ENCODE data around the gene MRPL43. TPM values are rescaled to one million over a fixed set of nuclear protein-coding genes. Genes with fewer than 3 reads are reported as not detected.
A peak's percentile ranks its signal among the peaks of the same experiment; 100 is the strongest.

Gene MRPL43
- total and polyA plus RNA-seq, 2 donors (not counting 1 experiment from before 2014, with no cell fraction given) = 56.2 to 99.4 TPM

DNA sequence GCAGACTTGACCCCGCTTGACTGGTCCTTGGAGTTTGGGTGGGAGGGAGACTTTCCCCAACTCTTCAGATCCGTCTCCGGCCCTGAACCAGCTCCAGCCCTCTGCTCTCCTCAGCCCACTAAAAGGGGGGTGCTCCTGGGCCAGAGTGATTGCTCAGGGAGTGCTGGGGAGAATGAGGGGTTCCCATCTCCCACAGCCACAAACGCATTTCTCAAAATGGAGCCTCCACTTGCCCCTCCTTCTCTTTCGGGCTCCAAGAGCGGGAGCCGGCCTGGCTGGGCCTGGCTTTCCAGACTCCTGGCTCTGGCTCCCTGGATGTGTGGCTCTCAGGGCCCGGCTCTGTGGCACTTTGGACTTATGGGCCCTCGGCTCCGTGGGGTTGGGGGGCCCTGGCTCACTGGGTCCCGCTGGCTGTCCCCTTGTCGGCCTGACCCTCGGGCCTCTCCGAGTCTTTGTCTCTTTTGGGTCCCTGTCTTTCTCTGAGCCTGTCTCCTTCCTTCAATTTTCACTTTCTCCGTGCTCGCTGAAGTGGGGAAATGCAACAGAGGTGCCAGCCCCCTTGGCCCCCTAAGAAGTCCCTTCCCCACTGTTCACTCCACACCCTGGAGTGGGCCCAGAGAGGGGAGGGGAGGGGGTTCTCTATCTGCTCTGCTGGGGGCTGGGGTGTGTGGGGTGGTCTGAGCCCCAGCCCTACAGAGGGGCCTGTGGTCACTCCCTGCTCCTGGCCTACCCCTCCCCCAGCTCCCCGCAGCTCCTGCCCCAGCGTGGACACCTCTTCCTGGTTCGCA lies 13.0 kb upstream of the MRPL43 start:
- no peak for TF ChIP-seq CTCF (IDR thresholded peaks at IDR 0.05)
- no peak for TF ChIP-seq EZH2 (IDR thresholded peaks at IDR 0.05; ENCODE audit: borderline replicate concordance, insufficient read depth, low read depth, low read length, poor library complexity, severe bottlenecking)
- intact Hi-C loops (cut with micrococcal nuclease) = no loop called here
- no peak overlapping the region for H3K27ac ChIP-seq (ENCODE audit: low read length in 2 of 2)
- H3K79me2 ChIP-seq (ENCODE audit: control insufficient read depth, insufficient read depth, low read length) = no peaks in the 10 kb centered on the region
- Mint-ChIP-seq H3K9me3 (ENCODE audit: insufficient read depth) (no peaks in the 10 kb centered on the region), H3K27me3 (no peaks in the 10 kb centered on the region), H3K4me3 (peak overlapping the region; percentile 79), H3K4me1 (peaks cover 29% of the 10 kb centered on the region), H3K27ac (peak overlapping the region; percentile 64)
- H3K9ac ChIP-seq (ENCODE audit: low read length) = peak overlapping the region; percentile 59
- H3K27me3 ChIP-seq (replicated peaks in 1 of 4; ENCODE audit: control extremely low read depth in 1 of 4, control insufficient read depth in 3 of 4, insufficient read depth in 4 of 4, low read length in 3 of 4) = peaks cover 0 to 2% (median 0%) of the 10 kb centered on the region in 4 experiments
- H3K36me3 ChIP-seq (replicated peaks in 1 of 2; ENCODE audit: control extremely low read depth in 1 of 2, control insufficient read depth in 1 of 2, extremely low read depth in 1 of 2, insufficient read depth in 2 of 2, low read length in 1 of 2) = peaks cover 0 to 10% of the 10 kb centered on the region in 2 experiments
- peaks cover 25% of the 10 kb centered on the region for H4K20me1 ChIP-seq (ENCODE audit: control insufficient read depth, insufficient read depth, low read length, poor library complexity, severe bottlenecking)
- DNase-seq = no peak
- H3K4me3 ChIP-seq (ENCODE audit: control extremely low read depth in 1 of 5, extremely low read depth in 1 of 5, insufficient read depth in 1 of 5, low read depth in 2 of 5, low read length in 4 of 5) = peak overlapping the region in 4 of 5 experiments; percentile 47 to 86 (median 52)
- H2AFZ ChIP-seq (ENCODE audit: insufficient read depth, low read depth, low read length, poor library complexity, severe bottlenecking) = peak overlapping the region; percentile 60
- POLR2A ChIA-PET = no interaction called here
- CTCF ChIA-PET = interaction anchor here (0.6 to 8.4 kb wide), 6 partner anchors 9 to 71 kb away, joined by 3 to 70 read pairs (median 6); no protein-coding TSS in a partner anchor
- WGBS (ENCODE audit: insufficient coverage) = 9% methylated on average over 11 of the region's 19 CpGs
- H3K4me2 ChIP-seq (replicated peaks; ENCODE audit: low read depth, low read length, poor library complexity, severe bottlenecking) = peak overlapping the region; percentile 95
- no peak for ATAC-seq (ENCODE audit: low read depth)
- peaks cover 22 to 34% of the 10 kb centered on the region in 2 donors for H3K4me1 ChIP-seq (ENCODE audit: control insufficient read depth in 2 of 2, insufficient read depth in 2 of 2, low read length in 2 of 2)
- no peaks in the 10 kb centered on the region for H3K9me3 ChIP-seq (ENCODE audit: control extremely low read depth in 1 of 3, control insufficient read depth in 2 of 3, insufficient read depth in 1 of 3, low read length in 2 of 3)

GRCh38 chr10:100999742-101000126 lies 12.4 kb upstream of the MRPL43 start, which contains the start of gene LZTS2:
TSS of gene LZTS2 (plus strand) at chr10:100999808. CDS start at chr10:101002539, 2,731 bp downstream.
- Mint-ChIP-seq H3K9me3 (ENCODE audit: insufficient read depth) (no peaks in the 10 kb centered on the region), H3K4me3 (peak within 1 kb of the TSS; percentile 95), H3K27me3 (no peaks in the 10 kb centered on the region), H3K4me1 (peaks cover 29% of the 10 kb centered on the region), H3K27ac (peak within 1 kb of the TSS; percentile 96)
- Histone ChIP-seq H3K36me3 (replicated peaks in 1 of 2; ENCODE audit: control extremely low read depth in 1 of 2, control insufficient read depth in 1 of 2, extremely low read depth in 1 of 2, insufficient read depth in 2 of 2, low read length in 1 of 2) (peaks cover 0 to 9% of the 10 kb centered on the region in 2 experiments), H3K9me3 (ENCODE audit: control extremely low read depth in 1 of 3, control insufficient read depth in 2 of 3, insufficient read depth in 1 of 3, low read length in 2 of 3) (no peaks in the 10 kb centered on the region), H3K4me1 (ENCODE audit: control insufficient read depth in 2 of 2, insufficient read depth in 2 of 2, low read length in 2 of 2) (peaks cover 22 to 34% of the 10 kb centered on the region in 2 donors), H3K27ac (ENCODE audit: low read length in 2 of 2) (peak within 1 kb of the TSS; percentile 84 to 87), H3K4me2 (replicated peaks; ENCODE audit: low read depth, low read length, poor library complexity, severe bottlenecking) (peak within 1 kb of the TSS; percentile 95), H2AFZ (ENCODE audit: insufficient read depth, low read depth, low read length, poor library complexity, severe bottlenecking) (peak within 1 kb of the TSS; percentile 81), H3K9ac (ENCODE audit: low read length) (peak within 1 kb of the TSS; percentile 81), H3K27me3 (replicated peaks in 1 of 4; ENCODE audit: control extremely low read depth in 1 of 4, control insufficient read depth in 3 of 4, insufficient read depth in 4 of 4, low read length in 3 of 4) (peaks cover 0 to 2% (median 0%) of the 10 kb centered on the region in 4 experiments), H3K79me2 (ENCODE audit: control insufficient read depth, insufficient read depth, low read length) (no peaks in the 10 kb centered on the region), H4K20me1 (ENCODE audit: control insufficient read depth, insufficient read depth, low read length, poor library complexity, severe bottlenecking) (peaks cover 25% of the 10 kb centered on the region), H3K4me3 (ENCODE audit: control extremely low read depth in 1 of 5, extremely low read depth in 1 of 5, insufficient read depth in 1 of 5, low read depth in 2 of 5, low read length in 4 of 5) (peak within 1 kb of the TSS; percentile 37 to 89 (median 86))
- DNase-seq (no peak), ATAC-seq (ENCODE audit: low read depth) (no peak)
- TF ChIP-seq EZH2 (IDR thresholded peaks at IDR 0.05; ENCODE audit: borderline replicate concordance, insufficient read depth, low read depth, low read length, poor library complexity, severe bottlenecking) (no peak), CTCF (IDR thresholded peaks at IDR 0.05) (no peak)
- intact Hi-C loops (cut with micrococcal nuclease) = loop anchor here (1.0 to 5.0 kb wide), 4 partner anchors 14 to 1377 kb away; partner anchors contain the start of genes PDZD7, SFXN3 and SLC25A28
- POLR2A ChIA-PET = interaction anchor here (2.4 kb wide), 1 partner anchor 18 kb away, joined by 9 read pairs; no protein-coding TSS in a partner anchor
- 3% methylated on average over 43 of the region's 44 CpGs for WGBS (ENCODE audit: insufficient coverage)
- CTCF ChIA-PET = interaction anchor here (0.7 to 8.4 kb wide), 8 partner anchors 8 to 30 kb away, joined by 3 to 70 read pairs (median 6); partner anchors contain the start of gene SEMA4G

All from B cell (primary cell).